ENCODE data around the gene PHOSPHO2.
A peak's percentile ranks its signal among the peaks of the same experiment; 100 is the strongest.

Gene PHOSPHO2

GRCh38 chr2:169694113-169694893 is at the start of gene PHOSPHO2, which contains the start of gene CFAP210:
Gene PHOSPHO2 (plus strand): TSS chr2:169694469. CDS start chr2:169700972, 6,503 bp downstream.
Gene CFAP210 (minus strand): TSS chr2:169694405. CDS start chr2:169694327, 78 bp downstream.
- DNase-seq (ENCODE audit: low spot score): peak; percentile 96

- no peak for DNase-seq (ENCODE audit: low spot score)
Measured at GRCh38 chr2:169647496-169647895, 46.8 kb upstream of the PHOSPHO2 start.

DNA sequence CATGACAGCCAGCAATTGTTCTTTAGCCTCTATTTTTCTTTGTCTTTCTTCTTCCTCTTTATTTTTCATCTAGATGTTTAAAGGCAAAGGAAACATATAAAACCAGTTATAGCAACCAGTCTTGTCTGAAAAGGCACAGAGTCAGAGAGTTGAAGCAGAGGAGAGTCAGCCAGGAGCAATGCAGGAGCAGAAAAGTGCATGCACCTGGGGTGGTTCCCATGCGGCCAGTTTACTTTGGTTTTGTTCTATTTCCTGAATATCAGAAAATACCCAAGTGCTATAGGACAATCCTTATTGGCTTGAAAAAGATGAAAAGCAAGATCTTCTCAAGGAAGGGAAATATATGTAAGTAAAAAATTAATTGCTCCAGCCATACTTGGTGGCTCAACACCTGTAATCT is 45.0 kb upstream of the PHOSPHO2 start:
- DNase-seq (ENCODE audit: low spot score): no peak

GRCh38 chr2:169653636-169654035 is 40.6 kb upstream of the PHOSPHO2 start:
- DNase-seq (ENCODE audit: low spot score): no peak

- no peak for DNase-seq (ENCODE audit: low spot score)
Measured at GRCh38 chr2:169656164-169656563, 38.1 kb upstream of the PHOSPHO2 start.

GRCh38 chr2:169658877-169659276 is 35.4 kb upstream of the PHOSPHO2 start:
- no peak for DNase-seq (ENCODE audit: low spot score)

GRCh38 chr2:169659320-169659719 is 34.9 kb upstream of the PHOSPHO2 start:
- DNase-seq (ENCODE audit: low spot score): no peak

DNA sequence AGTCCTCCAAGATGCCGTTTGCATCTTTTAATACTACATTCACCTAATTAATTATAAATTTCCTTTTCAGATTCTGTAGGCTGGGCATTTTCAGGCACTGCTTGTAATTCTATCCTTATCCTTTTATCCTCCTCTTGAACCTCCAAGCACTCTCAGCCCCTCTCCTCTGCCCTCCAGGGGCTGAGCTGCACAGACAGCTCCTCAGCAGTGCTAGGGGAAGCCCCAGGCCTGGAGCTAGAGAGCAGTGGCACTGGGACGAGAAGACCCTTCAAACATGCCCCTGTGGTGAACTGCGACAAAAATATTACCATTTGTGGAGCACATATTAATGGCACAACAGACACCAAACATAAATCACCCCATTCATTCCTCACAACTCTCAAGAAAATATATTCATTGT is 33.0 kb upstream of the PHOSPHO2 start:
- DNase-seq (ENCODE audit: low spot score): no peak

- no peak for DNase-seq (ENCODE audit: low spot score)
Measured at GRCh38 chr2:169662744-169663143, 31.5 kb upstream of the PHOSPHO2 start.

DNA sequence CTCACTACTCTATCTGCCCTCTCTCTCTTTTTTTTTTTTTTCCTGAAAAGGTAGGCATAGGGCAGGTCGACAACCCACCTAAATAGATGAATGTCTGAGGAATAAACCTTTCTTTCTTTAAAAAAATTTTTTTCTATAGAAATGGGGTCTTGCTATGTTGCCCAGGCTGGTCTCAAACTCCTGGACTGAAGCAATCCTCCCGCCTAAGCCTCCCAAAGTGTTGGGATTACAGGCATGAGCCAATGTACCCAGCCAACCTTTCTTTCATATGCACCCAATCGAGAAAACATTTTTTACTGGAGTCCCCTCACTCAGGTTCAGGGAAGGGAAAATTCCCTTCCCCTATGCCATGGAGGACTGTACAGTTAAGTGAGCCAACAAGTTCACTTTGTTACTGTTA is 31.0 kb upstream of the PHOSPHO2 start:
- no peak for DNase-seq (ENCODE audit: low spot score)

GRCh38 chr2:169664600-169664977 is 29.7 kb upstream of the PHOSPHO2 start:
- no peak for DNase-seq (ENCODE audit: low spot score)

DNA sequence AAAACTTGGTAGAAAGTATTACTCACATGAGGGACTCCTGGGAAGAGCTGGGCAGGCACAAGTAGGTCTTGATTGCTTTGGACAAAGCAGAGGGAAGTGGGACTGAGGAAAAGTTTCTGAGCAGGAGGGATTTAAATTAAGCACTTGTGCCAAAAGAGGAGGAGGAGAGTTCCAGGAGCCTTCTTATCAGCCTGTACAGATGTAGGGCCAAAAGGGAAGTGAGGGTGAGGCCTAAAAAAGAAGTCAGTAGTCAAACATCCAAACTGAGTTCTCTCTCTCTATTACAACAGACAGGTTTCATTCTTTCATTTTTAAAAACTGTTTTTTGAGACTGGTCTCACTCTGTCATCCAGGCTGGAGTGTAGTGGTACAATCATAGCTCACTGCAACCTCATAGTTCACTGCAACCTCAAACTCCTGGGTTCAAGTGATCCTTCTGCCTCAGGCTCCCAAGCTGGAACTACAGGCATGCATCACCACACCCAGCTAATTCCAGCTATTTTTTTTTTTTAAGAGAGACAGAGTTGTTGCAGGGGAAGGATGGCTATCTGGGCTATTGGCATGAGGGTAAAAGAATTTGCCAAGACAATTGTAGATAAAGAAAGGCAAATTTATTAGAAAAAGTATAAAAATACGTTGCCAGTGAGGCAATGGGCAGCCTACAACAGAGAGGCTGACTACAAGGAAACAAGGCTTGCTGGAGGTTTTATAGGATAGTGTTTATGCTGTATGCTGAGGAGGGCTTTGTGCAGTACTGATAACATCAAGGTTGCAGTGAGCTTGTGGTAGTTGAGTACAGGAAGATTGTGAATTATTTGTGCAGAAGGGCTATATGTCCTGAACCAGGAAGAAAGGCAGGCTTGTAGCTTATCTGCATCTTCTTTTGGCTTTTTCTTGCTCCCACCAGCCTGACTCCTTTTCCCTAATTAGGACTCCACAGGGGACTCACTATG is 29.0 kb upstream of the PHOSPHO2 start:
- no peak for DNase-seq (ENCODE audit: low spot score)

GRCh38 chr2:169667583-169667982 is 26.7 kb upstream of the PHOSPHO2 start:
- no peak for DNase-seq (ENCODE audit: low spot score)

DNA sequence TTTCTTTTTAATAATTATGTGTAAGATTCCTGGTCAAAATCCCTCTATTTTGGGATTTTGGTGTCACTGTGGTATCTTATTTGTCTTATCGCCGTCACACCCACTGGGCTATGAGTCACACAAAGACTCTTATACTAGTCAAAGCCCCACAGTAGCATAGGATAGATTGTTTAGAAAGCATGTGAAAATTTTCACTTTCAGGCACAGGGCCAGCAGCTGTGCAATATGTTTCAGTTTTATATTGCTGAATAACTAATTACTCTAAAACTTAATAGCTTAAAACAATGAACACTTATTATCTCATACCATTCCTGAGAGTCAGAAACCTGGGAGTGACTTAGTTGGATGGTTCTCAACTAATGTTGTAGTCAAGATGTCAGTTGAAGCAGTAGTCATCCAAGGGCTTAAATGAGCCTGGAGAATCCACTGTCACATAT is 24.0 kb upstream of the PHOSPHO2 start:
- DNase-seq (ENCODE audit: low spot score): no peak

- DNase-seq (ENCODE audit: low spot score): no peak
Measured at GRCh38 chr2:169670937-169671336, 23.3 kb upstream of the PHOSPHO2 start.

DNA sequence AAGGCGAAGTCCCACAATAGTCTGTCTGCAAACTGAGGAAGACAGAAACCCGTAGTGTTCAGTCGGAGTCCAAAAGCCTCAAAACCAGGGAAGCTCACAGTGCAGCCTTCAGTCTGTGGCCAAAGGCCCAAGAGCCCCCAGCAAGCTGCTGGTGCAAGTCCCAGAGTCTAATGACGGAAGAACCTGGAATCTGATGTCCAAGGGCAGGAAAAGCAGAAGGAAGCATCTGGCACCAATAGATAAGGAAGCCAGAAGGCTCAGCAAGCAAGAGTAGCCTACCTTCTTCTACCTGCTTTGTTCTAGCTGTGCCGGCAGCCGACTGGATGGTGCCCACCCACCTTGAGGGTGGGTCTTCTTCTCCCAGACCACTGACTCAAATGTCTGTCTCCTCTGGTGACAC is 21.9 kb upstream of the PHOSPHO2 start:
- DNase-seq (ENCODE audit: low spot score): no peak

DNA sequence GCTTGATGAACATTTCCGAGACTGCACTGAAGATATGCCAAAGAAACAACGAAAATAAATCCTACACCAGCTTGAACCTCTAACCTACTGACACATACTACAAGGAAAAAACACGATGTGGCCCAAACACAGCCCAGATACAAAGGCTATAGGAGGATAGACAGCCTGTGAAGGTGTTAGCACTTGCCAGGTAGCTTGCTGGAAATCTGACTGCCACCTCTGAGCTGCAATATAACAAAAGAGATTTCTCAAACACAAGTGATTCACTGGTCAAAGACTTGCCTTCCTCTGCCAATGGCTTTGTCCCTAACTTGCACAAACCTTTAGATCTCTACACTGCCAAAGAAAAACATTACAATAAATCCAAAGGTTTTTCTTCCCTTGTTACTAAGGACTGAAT is 21.2 kb upstream of the PHOSPHO2 start:
- DNase-seq (ENCODE audit: low spot score): no peak

- no peak for DNase-seq (ENCODE audit: low spot score)
Measured at GRCh38 chr2:169673921-169674320, 20.3 kb upstream of the PHOSPHO2 start.

- DNase-seq (ENCODE audit: low spot score): no peak
Measured at GRCh38 chr2:169676357-169676756, 17.9 kb upstream of the PHOSPHO2 start.

DNA sequence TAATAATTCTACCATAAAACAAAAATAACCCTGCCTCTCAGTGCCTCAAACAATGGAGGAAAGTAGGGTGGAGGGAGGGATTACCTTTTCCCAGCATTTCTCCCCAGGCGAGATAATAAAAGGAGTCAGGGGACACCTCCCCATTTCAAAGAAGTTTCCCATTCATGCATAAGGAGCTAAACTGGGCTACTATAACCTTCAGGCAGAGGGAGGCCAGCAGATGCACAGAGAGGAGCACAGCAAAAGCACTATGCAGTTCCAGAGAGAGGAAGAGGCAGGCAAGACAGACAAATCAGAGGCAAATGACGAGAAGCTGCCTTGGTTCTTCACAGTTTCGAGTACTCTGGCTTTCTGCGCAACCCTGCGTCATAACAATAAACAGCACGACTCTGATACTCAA is 17.4 kb upstream of the PHOSPHO2 start:
- no peak for DNase-seq (ENCODE audit: low spot score)

GRCh38 chr2:169683054-169683424 is 11.2 kb upstream of the PHOSPHO2 start:
- no peak for DNase-seq (ENCODE audit: low spot score)

DNA sequence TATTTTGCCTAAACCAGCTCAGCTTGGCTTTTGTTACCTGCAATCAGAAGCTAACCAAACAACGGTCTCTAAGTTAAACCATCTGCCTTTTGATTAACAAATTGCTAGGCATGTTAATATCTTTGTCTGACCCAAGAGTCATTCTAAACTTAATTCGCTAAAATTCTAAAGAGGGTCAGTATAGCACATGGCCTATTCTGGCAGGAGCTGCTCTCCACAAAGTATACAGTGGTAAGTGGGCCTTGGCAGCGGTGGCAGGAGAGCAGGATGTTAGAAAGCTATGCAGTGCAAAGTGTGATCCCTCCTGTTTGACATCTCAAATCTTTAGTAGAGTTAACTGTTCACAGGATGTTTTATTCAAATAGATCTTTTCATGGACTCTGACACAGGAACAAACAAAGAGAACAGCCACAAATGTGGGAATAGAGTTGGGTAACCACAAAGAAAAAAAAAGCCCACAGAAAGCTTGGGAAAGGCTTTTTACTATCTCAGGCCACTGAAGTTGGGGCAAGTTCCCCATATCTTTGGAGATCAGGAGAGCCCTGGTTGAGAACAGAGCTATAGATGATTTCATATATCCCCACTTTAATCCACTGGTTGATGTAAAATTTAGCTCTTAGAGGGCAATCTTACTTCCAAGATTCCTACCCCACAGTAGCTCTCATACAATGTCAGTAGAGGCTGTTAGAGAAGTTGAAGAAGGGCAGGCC is 10.7 kb upstream of the PHOSPHO2 start:
- DNase-seq (ENCODE audit: low spot score): no peak
